ENCODE results near the gene ZBTB7C. TPM values are rescaled to one million over a fixed set of nuclear protein-coding genes. Genes with fewer than 3 reads are reported as not detected.
A peak's percentile ranks its signal among the peaks of the same experiment; 100 is the strongest.

The ZBTB7C gene
- polyA plus RNA-seq, 3 donors: 12.6 to 14.7 (median 13.9) TPM

- DNase-seq (ENCODE audit: low read depth in 3 of 3, low spot score in 2 of 3): no peak
Measured at GRCh38 chr18:48077291-48077690, 331.9 kb downstream of the ZBTB7C start.

GRCh38 chr18:48076461-48076860 lies 332.7 kb downstream of the ZBTB7C start:
- DNase-seq (ENCODE audit: low read depth in 3 of 3, low spot score in 2 of 3): no peak

- DNase-seq (ENCODE audit: low read depth in 3 of 3, low spot score in 2 of 3): no peak
Measured at GRCh38 chr18:48075707-48076093, 333.5 kb downstream of the ZBTB7C start.

- DNase-seq (ENCODE audit: low read depth in 3 of 3, low spot score in 2 of 3): no peak
Measured at GRCh38 chr18:48074929-48075706, 334.1 kb downstream of the ZBTB7C start.

- DNase-seq (ENCODE audit: low read depth in 3 of 3, low spot score in 2 of 3): no peak
Measured at GRCh38 chr18:48073211-48073930, 335.8 kb downstream of the ZBTB7C start.

GRCh38 chr18:48072428-48073204 lies 336.6 kb downstream of the ZBTB7C start:
- no peak for DNase-seq (ENCODE audit: low read depth in 3 of 3, low spot score in 2 of 3)

GRCh38 chr18:48068916-48069445 lies 340.2 kb downstream of the ZBTB7C start:
- DNase-seq (ENCODE audit: low read depth in 3 of 3, low spot score in 2 of 3): no peak

- DNase-seq (ENCODE audit: low read depth in 3 of 3, low spot score in 2 of 3): no peak
Measured at GRCh38 chr18:48066225-48066652, 342.9 kb downstream of the ZBTB7C start.

GRCh38 chr18:48065601-48065995 lies 343.6 kb downstream of the ZBTB7C start:
- DNase-seq (ENCODE audit: low read depth in 3 of 3, low spot score in 2 of 3): no peak

- DNase-seq (ENCODE audit: low read depth in 3 of 3, low spot score in 2 of 3): no peak
Measured at GRCh38 chr18:48064978-48065600, 344.1 kb downstream of the ZBTB7C start.

GRCh38 chr18:48061781-48062570 lies 347.2 kb downstream of the ZBTB7C start:
- no peak for DNase-seq (ENCODE audit: low read depth in 3 of 3, low spot score in 2 of 3)

- no peak for DNase-seq (ENCODE audit: low read depth in 3 of 3, low spot score in 2 of 3)
Measured at GRCh38 chr18:48060970-48061369, 348.2 kb downstream of the ZBTB7C start.

GRCh38 chr18:48060346-48060745 lies 348.8 kb downstream of the ZBTB7C start:
- DNase-seq (ENCODE audit: low read depth in 3 of 3, low spot score in 2 of 3): no peak

- peak; percentile 48 to 67 (median 58) for DNase-seq (ENCODE audit: low read depth in 3 of 3, low spot score in 2 of 3)
Measured at GRCh38 chr18:48059455-48060010, 349.6 kb downstream of the ZBTB7C start.

- no peak for DNase-seq (ENCODE audit: low read depth in 3 of 3, low spot score in 2 of 3)
Measured at GRCh38 chr18:48058486-48058885, 350.7 kb downstream of the ZBTB7C start.

GRCh38 chr18:48057018-48057417 lies 352.2 kb downstream of the ZBTB7C start:
- no peak for DNase-seq (ENCODE audit: low read depth in 3 of 3, low spot score in 2 of 3)

GRCh38 chr18:48055351-48055750 lies 353.8 kb downstream of the ZBTB7C start:
- no peak for DNase-seq (ENCODE audit: low read depth in 3 of 3, low spot score in 2 of 3)

GRCh38 chr18:48053881-48054816 lies 355.0 kb downstream of the ZBTB7C start:
- no peak for DNase-seq (ENCODE audit: low read depth in 3 of 3, low spot score in 2 of 3)

All from right renal cortex interstitium (tissue), 3 donors.